Mucosa of descending colon (tissue), 3 donors: ENCODE measurements around the gene SBF2. TPM values are rescaled to one million over a fixed set of nuclear protein-coding genes. Genes with fewer than 3 reads are reported as not detected.

Source experiments
- ATAC-seq: fragments of 200-7000 bp; cut with Tn5 transposase; one replicate; pipeline ENCODE4 v1.9.1; 2020; ENCODE audit warnings: mild to moderate bottlenecking, moderate library complexity
- DNase-seq, 3 donors: peaks; one replicate each; pipeline ENCODE4 v3.0.0-alpha.2; 2020
- H3K36me3 ChIP-seq: fragments of 200-600 bp; one replicate; pipeline ENCODE4 v1.8.0; 2021; ENCODE audit warnings: low read depth, mild to moderate bottlenecking
- H3K4me1 ChIP-seq: fragments of 200-600 bp; one replicate; pipeline ENCODE4 v1.8.0; 2021; ENCODE audit warnings: low read depth, mild to moderate bottlenecking
- H3K4me3 ChIP-seq: fragments of 200-600 bp; one replicate; pipeline ENCODE4 v1.8.0; 2021; ENCODE audit warnings: mild to moderate bottlenecking
- H3K9me3 ChIP-seq: fragments of 200-600 bp; one replicate; pipeline ENCODE4 v1.8.0; 2021; ENCODE audit warnings: mild to moderate bottlenecking
- intact Hi-C, 2 donors: fragments of 100-400 bp; cut with DNase I in 1 of 2; cut with micrococcal nuclease in 1 of 2; formaldehyde crosslinking; loops; one replicate each; pipeline versions ENCODE4 v1.11.0 to v1.11.1; 2022; cut with DNase I, micrococcal nuclease
- total RNA-seq, 3 donors: library from RNA; stranded (reverse); fragmentation: NEBNext Ultra II Directional in 2 of 3; extraction: Animal tissue kit (Norgen Biotek cat#: 25700) in 2 of 3; gene quantifications; one replicate each; pipeline versions ENCODE4 v1.2.1 to v1.2.4, GENCODE V29; 2021 to 2023
- TF ChIP-seq, protein P1 (sequence below): fragments of 200-600 bp; IDR thresholded peaks from one replicate; pipeline ENCODE4 v1.8.0; 2022; ENCODE audit warnings: antibody characterized with exemption, mild to moderate bottlenecking
- donor health status: DM: no; HTN: no; CAD: no; lungs with moderate emphysema.
- donor health status: DM: no; HTN: no; CAD: no.
- donor health status: DM: no; HTN: yes; CAD: no.

SBF2 gene
- total RNA-seq, 3 donors from 2014 or later: 35.2 to 60.3 (median 48.2) TPM

DNA sequence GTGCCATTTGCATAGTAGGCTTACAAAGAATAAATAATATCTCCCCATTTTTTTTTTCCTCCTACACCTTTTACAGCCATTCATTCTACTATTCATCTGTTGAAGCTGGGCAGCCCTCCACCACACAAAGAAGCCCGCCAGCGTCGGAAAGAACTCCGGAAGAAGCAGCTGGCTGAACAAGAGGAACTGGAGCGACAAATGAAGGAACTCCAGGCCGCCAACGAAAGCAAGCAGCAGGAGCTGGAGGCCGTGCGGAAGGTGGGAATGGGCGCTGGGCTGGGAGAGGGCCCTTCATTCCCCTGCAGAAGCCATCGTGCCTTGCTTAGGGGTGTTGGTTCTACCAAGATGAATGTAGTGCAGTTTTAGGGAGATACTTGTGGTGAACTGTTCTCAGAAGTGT is 561.6 kb downstream of the SBF2 start:
- intact Hi-C loops: no loop called here
- no peaks in the 10 kb centered on the region for H3K36me3 ChIP-seq
- ATAC-seq (no peak), DNase-seq (no peak)
- no peaks in the 10 kb centered on the region for H3K4me1 ChIP-seq
- H3K4me3 ChIP-seq: no peak overlapping the region
- H3K9me3 ChIP-seq: no peaks in the 10 kb centered on the region
- TF ChIP-seq, protein P1, sequence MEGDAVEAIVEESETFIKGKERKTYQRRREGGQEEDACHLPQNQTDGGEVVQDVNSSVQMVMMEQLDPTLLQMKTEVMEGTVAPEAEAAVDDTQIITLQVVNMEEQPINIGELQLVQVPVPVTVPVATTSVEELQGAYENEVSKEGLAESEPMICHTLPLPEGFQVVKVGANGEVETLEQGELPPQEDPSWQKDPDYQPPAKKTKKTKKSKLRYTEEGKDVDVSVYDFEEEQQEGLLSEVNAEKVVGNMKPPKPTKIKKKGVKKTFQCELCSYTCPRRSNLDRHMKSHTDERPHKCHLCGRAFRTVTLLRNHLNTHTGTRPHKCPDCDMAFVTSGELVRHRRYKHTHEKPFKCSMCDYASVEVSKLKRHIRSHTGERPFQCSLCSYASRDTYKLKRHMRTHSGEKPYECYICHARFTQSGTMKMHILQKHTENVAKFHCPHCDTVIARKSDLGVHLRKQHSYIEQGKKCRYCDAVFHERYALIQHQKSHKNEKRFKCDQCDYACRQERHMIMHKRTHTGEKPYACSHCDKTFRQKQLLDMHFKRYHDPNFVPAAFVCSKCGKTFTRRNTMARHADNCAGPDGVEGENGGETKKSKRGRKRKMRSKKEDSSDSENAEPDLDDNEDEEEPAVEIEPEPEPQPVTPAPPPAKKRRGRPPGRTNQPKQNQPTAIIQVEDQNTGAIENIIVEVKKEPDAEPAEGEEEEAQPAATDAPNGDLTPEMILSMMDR: no peak

DNA sequence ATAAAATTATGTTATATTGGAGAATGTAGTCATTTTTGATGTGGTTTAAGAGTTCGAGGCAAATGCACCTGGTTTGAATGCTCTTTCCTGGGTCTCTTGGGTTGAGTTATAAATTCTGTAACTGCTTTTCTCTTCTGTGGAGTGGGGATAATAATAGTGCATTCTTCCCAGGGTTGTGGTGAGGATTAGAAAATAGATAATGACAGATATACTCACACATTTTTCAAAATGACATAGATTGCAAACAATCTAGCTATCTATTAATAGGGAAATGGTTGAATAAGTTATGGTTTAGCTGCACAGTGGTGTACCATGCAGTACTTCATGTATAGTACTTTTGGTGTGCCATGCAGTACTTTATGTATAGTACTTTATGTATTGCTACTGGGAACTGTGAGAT is 562.8 kb downstream of the SBF2 start:
- no peaks in the 10 kb centered on the region for H3K36me3 ChIP-seq
- H3K4me1 ChIP-seq: peaks cover 2% of the 10 kb centered on the region
- no peak overlapping the region for H3K4me3 ChIP-seq
- intact Hi-C loops: no loop called here
- H3K9me3 ChIP-seq: no peaks in the 10 kb centered on the region
- DNase-seq: no peak
- TF ChIP-seq, protein P1: no peak
- ATAC-seq: no peak

Other genes with a start within 250 kb of the SBF2 start
- gene ADM, start 10.9 kb upstream of the SBF2 start, total RNA-seq: 100 to 1,000 TPM in 1 of 3 donors, 10 to 100 TPM in 2; 49.5 to 124 (median 72.9) TPM
- 10 to 100 TPM in 2 of 3 donors, 1 to 10 TPM in 1; 7.2 to 16.2 (median 10.6) TPM for gene AMPD3, start 161.0 kb upstream of the SBF2 start, total RNA-seq
- 10 to 100 TPM; 32.8 to 35.5 (median 34.7) TPM for gene RNF141, start 247.0 kb upstream of the SBF2 start, total RNA-seq